Kidney tubule cell (primary cell): ENCODE results near the gene LKAAEAR1.
"Not testable (repeated sequence)": the region's sequence is repeated elsewhere in the genome, so short reads cannot be mapped to it uniquely, and the experiment has no call there.

ENCODE experiments used
- DNase-seq: peaks from one replicate; pipeline ENCODE4 v3.0.0-alpha.2; 2018; ENCODE audit warnings: low spot score

LKAAEAR1 gene

DNA sequence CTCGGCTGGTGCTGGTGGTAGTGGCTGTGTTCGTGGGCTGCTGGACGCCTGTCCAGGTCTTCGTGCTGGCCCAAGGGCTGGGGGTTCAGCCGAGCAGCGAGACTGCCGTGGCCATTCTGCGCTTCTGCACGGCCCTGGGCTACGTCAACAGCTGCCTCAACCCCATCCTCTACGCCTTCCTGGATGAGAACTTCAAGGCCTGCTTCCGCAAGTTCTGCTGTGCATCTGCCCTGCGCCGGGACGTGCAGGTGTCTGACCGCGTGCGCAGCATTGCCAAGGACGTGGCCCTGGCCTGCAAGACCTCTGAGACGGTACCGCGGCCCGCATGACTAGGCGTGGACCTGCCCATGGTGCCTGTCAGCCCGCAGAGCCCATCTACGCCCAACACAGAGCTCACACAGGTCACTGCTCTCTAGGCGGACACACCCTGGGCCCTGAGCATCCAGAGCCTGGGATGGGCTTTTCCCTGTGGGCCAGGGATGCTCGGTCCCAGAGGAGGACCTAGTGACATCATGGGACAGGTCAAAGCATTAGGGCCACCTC, 14.3 kb upstream of the LKAAEAR1 start:
- no peak for DNase-seq

DNA sequence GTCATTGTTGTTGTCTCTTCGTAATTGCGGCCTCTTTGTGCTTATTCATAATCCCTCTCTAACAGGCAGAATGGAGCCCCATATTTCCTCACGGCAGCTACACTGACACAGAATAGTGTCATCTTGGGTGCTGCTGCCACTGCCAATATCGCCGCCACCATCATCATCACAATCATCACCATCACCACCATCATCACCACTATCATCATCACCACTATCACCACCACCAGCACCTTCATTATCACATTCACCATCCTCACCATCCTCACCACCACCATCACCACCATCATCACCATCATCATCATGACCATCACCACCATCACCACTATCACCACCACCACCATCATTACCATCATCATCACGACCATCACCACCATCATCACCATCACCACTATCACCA, 12.3 kb upstream of the LKAAEAR1 start:
- no peak for DNase-seq

DNA sequence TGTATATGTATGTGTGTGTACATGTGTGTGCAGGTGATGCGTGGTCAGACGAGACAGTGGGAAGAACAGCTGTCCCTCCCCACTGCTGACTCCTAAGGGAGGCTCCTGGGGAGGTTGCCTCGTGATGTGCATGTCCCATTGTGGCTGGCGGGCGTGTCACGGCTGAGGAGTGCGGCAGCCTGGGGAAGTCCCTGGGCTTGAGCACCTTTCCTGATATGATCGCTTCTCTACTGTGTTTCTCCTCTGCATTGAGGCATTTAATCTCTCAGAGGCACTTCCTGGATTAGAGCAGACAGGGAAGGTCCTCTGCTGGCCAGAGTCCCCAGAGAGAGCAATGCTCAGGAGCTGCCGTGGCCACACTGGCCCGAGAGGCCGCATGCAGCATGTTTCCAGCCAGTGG, 11.7 kb upstream of the LKAAEAR1 start:
- no peak for DNase-seq

DNA sequence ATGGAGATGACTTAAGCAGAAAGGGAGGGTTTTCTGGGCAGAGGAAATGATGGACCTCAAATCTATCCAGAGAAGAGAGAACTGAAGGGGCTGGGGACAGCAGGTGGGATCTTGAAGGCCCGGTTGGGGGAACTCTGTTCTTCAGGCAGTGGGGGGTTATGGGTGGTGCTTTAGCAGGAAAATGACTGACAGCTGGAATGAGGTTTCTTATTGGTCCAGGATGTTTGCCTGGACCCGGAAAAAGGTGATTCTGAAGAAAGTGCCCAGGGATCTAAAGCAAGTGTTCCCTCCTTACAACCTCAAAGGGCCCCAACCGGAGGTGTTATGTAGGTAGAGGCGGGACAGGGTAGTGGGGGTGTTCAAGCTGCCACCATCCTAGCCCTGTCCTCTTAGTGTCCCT, 11.3 kb upstream of the LKAAEAR1 start:
- no peak for DNase-seq

DNA sequence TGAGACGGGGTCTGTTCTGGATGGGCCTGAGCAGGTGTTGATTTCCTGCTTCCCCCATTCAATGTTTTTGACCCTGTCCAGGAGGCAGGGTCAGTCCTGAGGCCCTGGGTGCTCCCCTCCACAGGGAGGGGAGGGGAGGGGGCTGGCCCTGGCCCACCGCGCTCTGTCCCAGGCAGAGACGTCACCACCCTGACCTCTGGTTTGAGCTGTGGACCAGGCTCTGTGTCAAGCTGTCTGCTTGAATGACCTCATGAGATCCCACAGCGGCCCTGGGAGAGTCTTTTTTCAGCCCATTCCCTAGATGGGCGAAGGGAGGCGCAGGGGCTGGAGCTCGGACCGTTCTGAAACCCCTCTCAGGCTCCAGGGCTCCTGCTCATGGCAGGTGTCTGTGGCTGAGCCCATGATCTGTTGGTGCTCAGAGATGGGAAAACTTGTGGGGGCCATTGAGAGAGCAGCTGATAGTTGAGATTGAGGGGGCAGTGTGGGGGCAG, 8.9 kb upstream of the LKAAEAR1 start:
- DNase-seq = no peak

DNA sequence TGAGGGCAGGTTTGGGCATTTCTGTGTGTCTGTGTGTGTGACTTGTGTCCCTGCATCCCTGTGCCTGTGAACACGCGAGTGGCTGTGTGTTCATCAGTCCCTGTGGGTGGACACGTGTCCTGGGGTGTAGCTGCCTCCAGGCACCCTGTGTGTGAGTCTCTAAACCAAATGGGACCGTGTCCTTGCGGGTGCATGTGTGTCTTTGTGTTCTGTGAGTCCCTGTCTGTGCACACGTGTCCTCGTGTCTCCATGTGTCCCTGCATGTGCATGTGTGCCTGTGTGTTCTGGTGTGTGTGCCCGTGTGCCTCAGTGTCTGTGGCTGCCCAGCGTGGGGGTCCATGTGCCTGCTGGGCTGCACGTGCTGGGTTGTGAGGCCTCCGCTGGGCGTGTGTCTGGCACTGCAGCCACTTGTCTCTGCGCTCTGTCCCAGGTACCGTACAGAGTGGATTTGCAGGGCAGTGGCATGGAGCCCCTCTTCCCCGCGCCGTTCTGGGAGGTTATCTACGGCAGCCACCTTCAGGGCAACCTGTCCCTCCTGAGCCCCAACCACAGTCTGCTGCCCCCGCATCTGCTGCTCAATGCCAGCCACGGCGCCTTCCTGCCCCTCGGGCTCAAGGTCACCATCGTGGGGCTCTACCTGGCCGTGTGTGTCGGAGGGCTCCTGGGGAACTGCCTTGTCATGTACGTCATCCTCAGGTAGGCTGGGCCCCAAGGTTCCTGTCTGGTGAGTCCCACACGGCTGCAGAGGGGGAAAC, 8.2 kb upstream of the LKAAEAR1 start:
- no peak for DNase-seq

DNA sequence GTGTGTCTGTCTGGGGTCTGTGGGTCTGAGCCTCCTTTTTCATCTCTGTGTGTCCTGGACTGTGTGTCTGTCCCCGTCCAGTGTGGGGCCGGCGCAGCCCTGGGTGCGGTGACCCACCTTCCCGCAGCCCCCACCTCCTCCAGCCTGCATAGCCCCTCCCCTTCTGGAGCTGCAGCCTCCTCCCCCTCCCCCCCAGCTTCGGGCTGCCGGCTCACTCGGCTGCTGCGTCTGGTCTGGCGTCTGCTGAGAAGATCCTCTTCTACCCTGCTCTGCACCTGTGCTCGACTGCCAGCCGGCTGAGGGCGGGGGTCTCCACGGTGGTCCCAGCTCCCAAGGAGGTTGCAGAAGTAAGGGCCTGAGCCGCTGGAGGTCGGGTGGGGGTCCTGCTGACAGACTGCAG, 7.6 kb upstream of the LKAAEAR1 start:
- DNase-seq = no peak

DNA sequence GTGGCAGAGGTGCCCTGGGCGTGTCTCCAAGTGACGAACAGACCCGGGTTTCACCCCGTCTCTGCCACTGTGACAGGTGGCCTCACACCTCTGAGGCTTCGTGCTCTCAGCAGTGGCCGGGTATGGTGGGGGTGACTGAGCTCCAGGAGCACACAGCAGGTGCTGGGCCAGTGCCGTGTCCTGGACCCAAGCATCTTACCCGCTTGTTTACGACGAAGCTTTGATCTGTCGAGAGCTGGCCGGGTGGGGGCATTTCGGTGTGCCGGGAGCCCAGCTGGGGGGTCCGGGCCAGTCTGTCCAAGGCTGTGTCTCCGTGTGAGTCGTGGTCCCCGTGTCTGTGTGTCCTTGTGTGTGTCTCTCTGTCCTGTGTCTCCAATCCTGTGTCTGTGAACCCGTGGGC, 7.1 kb upstream of the LKAAEAR1 start:
- DNase-seq = no peak

DNA sequence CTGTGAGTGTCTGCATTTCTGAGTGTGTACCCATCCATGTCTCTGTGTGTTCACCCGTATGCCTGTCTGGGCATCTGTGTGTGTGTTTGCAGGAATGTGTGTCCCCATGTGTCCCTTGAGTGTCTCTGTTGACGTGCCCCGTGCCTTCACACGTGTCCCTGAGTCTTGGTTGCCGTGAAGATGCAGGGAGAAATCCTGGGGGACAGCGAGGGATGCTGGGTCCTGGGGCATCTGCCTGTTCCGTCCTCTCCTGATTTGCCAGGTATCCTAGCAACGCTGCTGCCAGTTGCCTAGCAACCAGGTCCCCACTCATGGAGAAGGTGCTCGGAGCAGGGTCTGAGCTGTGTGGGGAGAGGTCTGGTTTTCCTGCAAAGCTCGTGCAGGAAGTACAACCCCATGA, 6.0 kb upstream of the LKAAEAR1 start:
- no peak for DNase-seq

DNA sequence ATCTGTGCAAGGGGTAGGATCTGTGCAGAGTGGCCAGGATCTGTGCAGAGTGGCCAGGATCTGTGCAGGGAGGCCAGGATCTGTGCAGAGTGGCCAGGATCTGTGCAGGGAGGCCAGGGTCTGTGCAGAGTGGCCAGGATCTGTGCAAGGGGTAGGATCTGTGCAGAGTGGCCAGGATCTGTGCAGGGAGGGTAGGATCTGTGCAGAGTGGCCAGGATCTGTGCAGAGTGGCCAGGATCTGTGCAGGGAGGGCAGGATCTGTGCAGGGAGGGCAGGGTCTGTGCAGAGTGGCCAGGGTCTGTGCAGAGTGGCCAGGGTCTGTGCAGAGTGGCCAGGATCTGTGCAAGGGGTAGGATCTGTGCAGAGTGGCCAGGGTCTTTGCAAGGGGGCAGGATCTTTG, 4.4 kb upstream of the LKAAEAR1 start:
- DNase-seq = not testable (repeated sequence)

DNA sequence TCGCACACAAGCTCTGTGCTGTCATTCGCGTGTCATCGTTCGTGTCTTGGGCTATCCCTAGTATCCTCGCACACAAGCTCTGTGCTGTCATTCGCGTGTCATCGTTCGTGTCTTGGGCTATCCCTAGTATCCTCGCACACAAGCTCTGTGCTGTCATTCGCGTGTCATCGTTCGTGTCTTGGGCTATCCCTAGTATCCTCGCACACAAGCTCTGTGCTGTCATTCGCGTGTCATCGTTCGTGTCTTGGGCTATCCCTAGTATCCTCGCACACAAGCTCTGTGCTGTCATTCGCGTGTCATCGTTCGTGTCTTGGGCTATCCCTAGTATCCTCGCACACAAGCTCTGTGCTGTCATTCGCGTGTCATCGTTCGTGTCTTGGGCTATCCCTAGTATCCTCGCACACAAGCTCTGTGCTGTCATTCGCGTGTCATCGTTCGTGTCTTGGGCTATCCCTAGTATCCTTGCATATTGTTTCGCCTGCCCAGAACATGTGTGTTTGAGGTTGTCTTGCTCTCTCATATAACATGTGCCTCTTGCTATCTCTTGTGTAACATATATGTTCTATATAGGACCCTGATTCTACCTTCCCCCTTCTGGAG, 3.1 kb upstream of the LKAAEAR1 start:
- not testable (repeated sequence) for DNase-seq

DNA sequence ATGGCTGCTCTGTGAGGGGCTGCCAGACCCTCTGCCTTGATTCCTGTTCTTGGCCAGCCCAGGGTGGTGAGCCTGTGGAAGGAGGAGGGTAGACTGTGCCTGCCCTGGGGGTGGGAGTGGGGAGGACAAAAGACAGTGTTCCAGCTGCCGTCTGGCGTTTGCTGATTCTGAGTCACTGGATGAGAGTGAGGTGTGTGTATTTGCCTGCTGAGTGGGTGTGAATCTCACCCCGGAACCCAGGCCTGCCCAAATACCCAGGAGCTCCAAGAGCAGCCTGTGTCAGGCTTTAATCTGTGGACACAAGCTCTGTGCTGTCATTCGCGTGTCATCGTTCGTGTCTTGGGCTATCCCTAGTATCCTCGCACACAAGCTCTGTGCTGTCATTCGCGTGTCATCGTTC, 2.6 kb upstream of the LKAAEAR1 start:
- DNase-seq = no peak

DNA sequence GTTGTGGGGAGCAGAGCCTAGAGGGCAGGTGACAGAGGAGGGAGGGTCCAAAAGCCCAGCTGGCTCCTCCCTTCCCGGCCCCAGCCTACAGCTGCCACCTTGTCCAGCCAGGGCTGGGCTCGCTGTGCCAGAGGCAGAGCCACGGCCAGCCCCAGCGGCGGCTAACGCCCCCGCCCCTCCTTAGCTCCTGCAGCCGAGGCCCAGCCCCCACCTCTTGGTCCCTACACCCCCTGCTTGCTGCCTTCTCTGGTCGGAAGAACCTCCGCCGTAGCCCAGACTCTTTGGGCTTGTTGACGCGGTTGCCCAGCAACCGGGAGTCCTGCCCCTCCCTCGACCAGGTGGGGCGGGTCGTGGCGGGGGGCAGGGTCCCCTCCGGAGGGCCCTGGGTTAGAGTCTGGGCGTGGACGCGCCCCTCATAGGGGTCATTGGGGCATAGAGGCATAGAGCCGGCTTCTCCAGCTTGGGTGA, 521 bp upstream of the LKAAEAR1 start:
- DNase-seq = no peak

DNA sequence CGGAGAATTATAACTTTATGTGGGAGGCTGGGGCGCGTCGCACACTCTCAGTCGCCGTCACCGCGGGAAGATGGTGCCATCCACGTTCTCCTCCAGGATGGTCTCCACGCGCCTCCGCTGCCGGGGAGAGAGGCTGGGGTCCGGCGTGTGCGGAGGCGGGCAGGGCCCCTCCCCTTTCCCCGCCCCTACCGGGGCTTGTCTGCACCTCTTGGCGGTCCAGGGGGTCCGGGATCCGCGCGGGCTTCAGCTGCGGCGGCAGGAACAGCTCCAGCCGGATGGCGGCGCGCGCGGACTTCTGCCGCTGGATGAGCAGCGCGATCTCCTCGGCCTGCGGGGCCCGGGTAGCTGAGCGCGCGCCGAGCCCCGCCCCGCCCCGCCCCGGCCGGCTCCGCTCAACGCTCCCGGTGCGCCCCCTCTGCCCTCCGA, 807 bp downstream of the LKAAEAR1 start:
- peak; percentile 68 for DNase-seq

DNA sequence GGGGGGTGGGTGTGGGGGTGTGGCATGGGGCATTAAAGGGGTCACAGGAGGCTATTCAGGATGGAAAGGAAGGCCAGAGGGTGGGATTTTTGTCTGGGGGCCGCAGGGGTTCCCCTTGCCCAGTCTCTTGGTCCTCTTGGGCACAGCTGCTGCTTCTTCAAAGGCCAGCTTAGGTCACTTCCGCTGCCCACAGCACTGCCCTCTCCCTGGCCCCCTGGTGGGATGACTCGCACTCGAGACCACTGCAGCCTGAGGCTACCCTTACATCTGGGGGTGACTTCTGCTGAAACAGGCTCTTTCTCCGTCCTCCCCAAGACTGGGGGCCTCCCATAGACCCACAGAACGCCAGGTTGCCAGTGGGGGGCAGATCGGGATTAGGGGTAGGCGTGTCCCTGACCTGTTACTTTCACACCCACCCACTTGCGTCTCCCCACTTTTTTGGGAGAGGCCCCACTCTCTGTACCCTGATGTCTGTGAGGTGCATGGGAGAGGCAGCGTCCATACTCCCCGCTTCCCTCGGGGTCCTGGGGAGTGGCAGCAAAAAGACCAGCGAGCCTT, 1.3 kb downstream of the LKAAEAR1 start:
- no peak for DNase-seq

DNA sequence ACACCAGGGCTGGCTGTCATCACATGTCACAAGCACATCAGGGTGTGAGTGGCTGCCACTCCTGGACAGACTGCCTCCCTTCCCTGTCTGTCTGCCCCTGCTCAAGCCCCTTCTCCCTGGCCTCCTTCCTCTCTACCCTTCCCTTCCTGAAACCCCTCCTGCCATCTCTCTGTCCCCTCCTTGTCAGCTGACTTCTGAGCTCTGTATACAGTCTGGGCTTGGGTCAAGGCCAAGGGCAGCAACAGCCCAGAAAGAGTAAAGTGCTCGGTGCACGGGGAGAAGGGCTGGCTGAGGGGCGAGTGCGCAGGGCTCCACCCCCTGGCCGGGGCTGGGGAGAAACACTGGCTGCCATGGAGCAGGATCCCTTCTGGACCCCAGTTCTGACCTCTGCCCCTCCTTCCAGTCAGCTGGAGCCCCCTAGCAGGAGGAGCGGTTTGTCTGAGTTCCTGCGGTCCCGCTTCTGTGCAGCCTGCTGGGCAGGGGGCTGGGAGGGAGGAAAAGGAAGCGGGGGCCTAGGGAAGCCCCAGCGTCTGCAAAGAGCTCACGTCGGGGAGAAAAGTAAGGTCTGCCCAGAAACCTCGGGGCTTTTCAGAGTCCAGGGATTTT, 2.0 kb downstream of the LKAAEAR1 start:
- DNase-seq = no peak

DNA sequence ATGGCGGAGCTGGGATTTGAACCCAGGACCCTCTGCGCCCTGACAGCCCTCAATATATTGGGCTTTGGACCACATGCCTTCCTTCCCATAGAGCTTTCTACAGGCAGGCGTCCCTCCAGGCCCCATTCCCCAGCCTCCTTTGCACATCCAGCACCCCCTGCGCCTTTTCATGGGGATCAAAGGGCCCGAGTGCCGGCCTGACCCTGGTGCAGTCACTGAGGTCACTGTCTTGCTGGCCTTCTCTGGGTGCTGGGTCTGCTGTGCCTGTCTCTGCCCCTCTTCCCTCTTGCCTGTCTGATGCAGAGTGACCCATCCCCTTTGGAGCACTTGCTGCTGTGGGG, 2.6 kb downstream of the LKAAEAR1 start:
- no peak for DNase-seq

DNA sequence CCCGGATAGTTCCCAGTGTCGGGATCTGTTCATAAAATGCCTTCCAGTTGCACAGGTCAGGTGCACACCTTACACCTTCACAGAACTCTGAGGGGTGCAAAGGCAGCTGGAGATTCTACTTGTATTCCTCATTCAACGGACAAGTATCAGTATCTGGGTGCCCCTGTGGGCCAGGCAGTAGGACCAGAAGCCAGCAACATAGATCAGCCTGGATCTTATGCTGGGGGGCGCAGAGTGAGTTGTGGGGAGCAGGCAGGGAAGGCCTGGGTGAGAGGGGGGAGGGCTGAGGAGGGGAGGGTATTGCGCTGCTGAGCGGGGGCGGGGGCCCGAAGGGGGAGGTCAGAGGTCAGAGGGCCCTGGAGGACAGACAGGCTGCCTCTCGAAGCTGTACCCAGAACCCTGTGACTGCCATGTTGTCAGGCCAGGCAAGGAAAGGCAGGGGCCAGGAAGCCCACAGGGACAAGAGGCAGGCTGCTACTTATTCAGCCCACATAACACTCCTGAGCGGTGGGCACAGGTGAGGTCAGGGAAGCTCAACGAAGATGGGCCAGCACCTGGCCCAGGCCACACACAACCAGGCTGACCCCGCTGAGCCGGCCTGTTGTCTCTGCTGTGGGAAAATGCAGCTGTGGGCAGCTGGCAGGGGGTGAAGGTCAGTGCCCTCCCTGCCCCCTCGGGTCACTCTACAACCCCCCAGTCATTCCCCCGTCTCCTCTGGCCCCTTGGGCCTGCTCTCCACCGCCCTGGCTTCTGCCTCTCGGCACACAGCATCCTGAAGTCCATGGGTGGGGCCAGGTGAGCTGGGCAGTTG, 3.2 kb downstream of the LKAAEAR1 start:
- DNase-seq = no peak

DNA sequence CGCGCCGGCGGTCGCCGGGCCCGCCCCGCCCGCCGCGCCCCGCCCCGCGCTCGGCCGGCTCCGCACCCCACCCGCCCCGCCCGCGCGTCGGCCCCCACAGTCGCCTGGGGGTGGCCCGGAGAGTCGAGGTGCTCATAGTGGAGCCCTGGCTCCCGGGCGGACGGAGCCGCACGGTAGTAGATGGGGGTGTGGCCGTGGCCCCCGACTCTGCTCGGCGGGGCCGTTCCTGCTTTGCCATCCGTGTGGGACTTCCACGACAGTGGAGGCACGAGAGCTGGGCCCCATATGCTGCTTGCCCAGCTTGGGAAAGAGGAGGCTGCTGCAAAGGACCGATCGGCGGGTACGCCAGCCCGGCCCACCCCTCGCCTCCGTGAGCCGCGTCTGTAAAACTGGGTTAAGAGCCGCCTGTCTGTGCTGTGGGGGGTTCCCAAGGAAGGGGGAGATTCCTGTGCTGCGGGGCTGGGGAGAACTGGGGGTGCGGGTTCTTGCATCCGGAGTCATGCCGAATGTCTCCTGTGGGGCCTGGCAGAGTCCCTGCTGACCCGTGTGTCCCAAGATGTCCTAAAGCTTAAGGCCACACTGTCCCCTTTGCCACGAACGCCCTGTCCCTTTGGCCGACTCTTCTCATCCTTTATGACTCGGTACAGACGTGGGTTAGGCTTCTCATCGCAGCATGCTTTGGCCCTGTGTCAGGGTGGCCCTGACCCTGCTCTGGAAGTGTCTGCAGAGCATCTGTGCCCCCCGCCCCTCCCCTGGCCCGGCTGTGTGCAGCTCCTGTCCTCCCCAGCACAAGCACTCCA, 4.0 kb downstream of the LKAAEAR1 start, which contains the start of gene OPRL1:
Gene OPRL1, plus strand, starts transcription at position 70 of the 800 bp plus-strand sequence. CDS start 12,639 bp downstream, outside the sequence.
- no peak for DNase-seq

DNA sequence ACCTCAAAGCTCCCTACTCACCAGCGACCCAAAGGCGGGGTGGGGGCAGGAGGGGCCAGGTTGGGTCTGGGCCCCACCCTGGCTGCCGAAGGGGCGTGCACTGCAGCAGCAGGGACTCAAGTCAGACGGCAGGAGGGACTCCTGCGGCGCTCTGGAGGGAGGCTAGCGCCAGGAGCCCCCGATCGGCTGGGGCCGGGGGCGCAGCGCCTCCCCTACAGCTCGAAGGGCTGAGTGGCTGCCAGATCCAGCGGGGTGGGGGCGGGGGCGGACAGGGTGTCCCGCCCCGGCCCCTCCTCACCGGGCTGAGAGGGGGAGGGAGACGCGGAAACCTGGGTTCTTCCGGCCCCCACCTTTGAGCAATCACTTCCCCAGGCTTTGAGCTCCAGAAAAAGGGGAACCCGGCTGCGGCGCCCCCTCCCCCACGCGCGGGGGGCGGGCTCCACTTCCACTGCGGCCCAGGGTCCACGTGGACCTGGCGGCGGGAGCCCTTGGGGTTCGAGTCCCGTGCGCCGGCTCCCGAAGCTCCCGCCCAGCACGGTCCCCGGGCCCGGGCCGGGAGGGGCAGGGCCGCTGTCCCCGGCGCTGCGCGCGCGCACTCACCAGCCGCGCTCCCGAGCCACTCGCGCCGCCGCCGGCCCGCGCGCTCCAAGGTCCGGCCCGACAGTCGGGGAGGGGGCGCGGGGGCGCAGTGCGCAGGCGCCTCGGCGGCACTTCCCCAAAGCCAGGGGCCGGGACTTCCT, 4.8 kb downstream of the LKAAEAR1 start, which contains the start of gene RGS19:
Gene RGS19, minus strand, starts transcription at position 246 of the 740 bp plus-strand sequence. CDS start 2,632 bp downstream, outside the sequence.
- peak; percentile 68 for DNase-seq
